Skeletal muscle tissue (tissue), 4 donors: ENCODE data around the gene NCAPH2. TPM values are rescaled to one million over a fixed set of nuclear protein-coding genes. Genes with fewer than 3 reads are reported as not detected.

Experiments used
- H3K27ac ChIP-seq: one replicate; pipeline ENCODE4 v1.7.0; 2013; ENCODE audit warnings: mild to moderate bottlenecking, low read depth, low read length, inconsistent platforms
- H3K27me3 ChIP-seq, 3 donors: one replicate each; pipeline ENCODE4 v1.7.0; 2013; ENCODE audit warnings: low read length in 3 of 3; ENCODE audit not compliant: control insufficient read depth in 3 of 3, insufficient read depth in 3 of 3
- H3K36me3 ChIP-seq, 3 donors: one replicate each; pipeline ENCODE4 v1.7.0; 2013; ENCODE audit warnings: low read length in 3 of 3; ENCODE audit not compliant: control insufficient read depth in 3 of 3, insufficient read depth in 3 of 3
- H3K4me1 ChIP-seq, 3 donors: one replicate each; pipeline ENCODE4 v1.7.0; 2013; ENCODE audit warnings: low read length in 3 of 3, mild to moderate bottlenecking in 3 of 3; ENCODE audit not compliant: control insufficient read depth in 3 of 3, insufficient read depth in 3 of 3
- H3K4me3 ChIP-seq, 3 donors: one replicate each; pipeline ENCODE4 v1.7.0; 2013; ENCODE audit warnings: low read length in 3 of 3
- H3K9ac ChIP-seq, 3 donors: one replicate each; pipeline ENCODE4 v1.7.0; 2013; ENCODE audit warnings: low read length in 3 of 3, mild to moderate bottlenecking in 3 of 3, moderate library complexity in 2 of 3, low read depth in 1 of 3
- H3K9me3 ChIP-seq, 3 donors: one replicate each; pipeline ENCODE4 v1.7.0; 2013; ENCODE audit warnings: low read length in 3 of 3; ENCODE audit not compliant: control insufficient read depth in 3 of 3
- total RNA-seq: library from RNA; depleted of rRNA; stranded (reverse); fragments of >200 nt; gene quantifications from one replicate; pipeline ENCODE4 v1.2.3, GENCODE V29; 2014
- donor health status: Osteomylitis.

Gene NCAPH2
- 34.4 TPM for total RNA-seq

- no peaks in the 10 kb centered on the region for H3K9me3 ChIP-seq
- peak within 1 kb of the TSS; percentile 94 to 96 (median 94) for H3K4me3 ChIP-seq
- peak within 1 kb of the TSS; percentile 84 to 97 (median 97) for H3K9ac ChIP-seq
- H3K4me1 ChIP-seq: peaks cover 22 to 32% (median 23%) of the 10 kb centered on the region in 3 donors
- no peaks in the 10 kb centered on the region for H3K27me3 ChIP-seq
- peak within 1 kb of the TSS; percentile 89 for H3K27ac ChIP-seq
- H3K36me3 ChIP-seq: peaks cover 13 to 19% (median 17%) of the 10 kb centered on the region in 3 donors
Observed at GRCh38 chr22:50507991-50508884, at the start of gene NCAPH2. Gene NCAPH2 (plus strand): TSS chr22:50508224. CDS start chr22:50508338, 114 bp downstream.

GRCh38 chr22:50459016-50459415, 49.0 kb upstream of the NCAPH2 start:
- H3K27ac ChIP-seq: no peak overlapping the region
- peaks cover 80 to 89% (median 81%) of the 10 kb centered on the region in 3 donors for H3K36me3 ChIP-seq

GRCh38 chr22:50459496-50460140, 48.4 kb upstream of the NCAPH2 start:
- no peaks in the 10 kb centered on the region for H3K9me3 ChIP-seq

More at GRCh38 chr22:50459016-50459415, 49.0 kb upstream of the NCAPH2 start:
- no peaks in the 10 kb centered on the region for H3K9me3 ChIP-seq
- H3K4me3 ChIP-seq: no peak overlapping the region
- H3K9ac ChIP-seq: no peak overlapping the region
- H3K4me1 ChIP-seq: no peaks in the 10 kb centered on the region
- H3K27me3 ChIP-seq: no peaks in the 10 kb centered on the region

GRCh38 chr22:50460938-50461337, 47.1 kb upstream of the NCAPH2 start:
- H3K36me3 ChIP-seq: peaks cover 80 to 90% (median 87%) of the 10 kb centered on the region in 3 donors
- H3K9me3 ChIP-seq: no peaks in the 10 kb centered on the region
- no peak overlapping the region for H3K4me3 ChIP-seq
- no peaks in the 10 kb centered on the region for H3K27me3 ChIP-seq
- H3K27ac ChIP-seq: no peak overlapping the region
- H3K4me1 ChIP-seq: no peaks in the 10 kb centered on the region
- no peak overlapping the region for H3K9ac ChIP-seq

More at GRCh38 chr22:50459496-50460140, 48.4 kb upstream of the NCAPH2 start:
- Histone ChIP-seq H3K36me3 (peaks cover 81 to 89% (median 81%) of the 10 kb centered on the region in 3 donors), H3K9ac (no peak overlapping the region), H3K4me1 (no peaks in the 10 kb centered on the region), H3K27ac (no peak overlapping the region), H3K27me3 (no peaks in the 10 kb centered on the region), H3K4me3 (no peak overlapping the region)

GRCh38 chr22:50461536-50461935, 46.5 kb upstream of the NCAPH2 start:
- H3K4me3 ChIP-seq: no peak overlapping the region
- H3K27me3 ChIP-seq: no peaks in the 10 kb centered on the region
- H3K9me3 ChIP-seq: no peaks in the 10 kb centered on the region
- H3K9ac ChIP-seq: no peak overlapping the region
- no peaks in the 10 kb centered on the region for H3K4me1 ChIP-seq
- H3K27ac ChIP-seq: no peak overlapping the region
- peaks cover 83 to 93% (median 91%) of the 10 kb centered on the region in 3 donors for H3K36me3 ChIP-seq

GRCh38 chr22:50461979-50462540, 46.0 kb upstream of the NCAPH2 start:
- Histone ChIP-seq H3K9me3 (no peaks in the 10 kb centered on the region), H3K27me3 (no peaks in the 10 kb centered on the region), H3K27ac (no peak overlapping the region), H3K4me1 (no peaks in the 10 kb centered on the region), H3K9ac (no peak overlapping the region), H3K4me3 (no peak overlapping the region), H3K36me3 (peaks cover 86 to 93% (median 92%) of the 10 kb centered on the region in 3 donors)

GRCh38 chr22:50463188-50463900, 44.7 kb upstream of the NCAPH2 start:
- no peak overlapping the region for H3K9ac ChIP-seq
- peaks cover 85 to 88% (median 86%) of the 10 kb centered on the region in 3 donors for H3K36me3 ChIP-seq
- H3K4me1 ChIP-seq: no peaks in the 10 kb centered on the region
- no peaks in the 10 kb centered on the region for H3K9me3 ChIP-seq
- no peak overlapping the region for H3K4me3 ChIP-seq
- H3K27ac ChIP-seq: no peak overlapping the region
- no peaks in the 10 kb centered on the region for H3K27me3 ChIP-seq

- peaks cover 75 to 77% (median 76%) of the 10 kb centered on the region in 3 donors for H3K36me3 ChIP-seq
- H3K9ac ChIP-seq: no peak overlapping the region
- peaks cover 0 to 10% (median 8%) of the 10 kb centered on the region in 3 donors for H3K4me1 ChIP-seq
- no peaks in the 10 kb centered on the region for H3K27me3 ChIP-seq
- H3K9me3 ChIP-seq: no peaks in the 10 kb centered on the region
- H3K4me3 ChIP-seq: no peak overlapping the region
- no peak overlapping the region for H3K27ac ChIP-seq
Observed at GRCh38 chr22:50464451-50464850, 43.6 kb upstream of the NCAPH2 start.

GRCh38 chr22:50465066-50465930, 42.7 kb upstream of the NCAPH2 start:
- Histone ChIP-seq H3K9me3 (no peaks in the 10 kb centered on the region), H3K27me3 (no peaks in the 10 kb centered on the region), H3K27ac (no peak overlapping the region), H3K4me1 (peaks cover 2 to 15% (median 14%) of the 10 kb centered on the region in 3 donors), H3K36me3 (peaks cover 67 to 69% (median 69%) of the 10 kb centered on the region in 3 donors), H3K4me3 (no peak overlapping the region), H3K9ac (no peak overlapping the region)
